Islet precursor cell (in vitro differentiated cells): Measurements from ENCODE around the gene MEN1.
"Not testable (repeated sequence)": the region's sequence is repeated elsewhere in the genome, so short reads cannot be mapped to it uniquely, and the experiment has no call there.

Experiments
- DNase-seq: peaks from one replicate; pipeline ENCODE4 v3.0.0-alpha.2; 2018

MEN1 gene

GRCh38 chr11:64810271-64810890 lies at the start of gene MEN1:
MEN1 (minus strand) TSS chr11:64810551; CDS start chr11:64810109, 442 bp downstream.
- DNase-seq = peak; percentile 100

GRCh38 chr11:64859542-64860414 lies 49.4 kb upstream of the MEN1 start:
- no peak for DNase-seq

- DNase-seq = no peak
Measured at GRCh38 chr11:64858467-64859263, 48.3 kb upstream of the MEN1 start.

- no peak for DNase-seq
Measured at GRCh38 chr11:64857485-64857884, 47.1 kb upstream of the MEN1 start.

- DNase-seq = peak; percentile 96
Measured at GRCh38 chr11:64856382-64857227, 46.3 kb upstream of the MEN1 start.

- no peak for DNase-seq
Measured at GRCh38 chr11:64855596-64856304, 45.4 kb upstream of the MEN1 start.

GRCh38 chr11:64854534-64855502 lies 44.5 kb upstream of the MEN1 start:
- DNase-seq = peak; percentile 96

- no peak for DNase-seq
Measured at GRCh38 chr11:64854157-64854533, 43.8 kb upstream of the MEN1 start.

- no peak for DNase-seq
Measured at GRCh38 chr11:64853709-64854108, 43.4 kb upstream of the MEN1 start.

GRCh38 chr11:64852804-64853509 lies 42.6 kb upstream of the MEN1 start:
- DNase-seq = no peak

GRCh38 chr11:64851831-64852351 lies 41.5 kb upstream of the MEN1 start:
- DNase-seq = no peak

GRCh38 chr11:64850979-64851567 lies 40.7 kb upstream of the MEN1 start:
- DNase-seq = no peak

- DNase-seq = no peak
Measured at GRCh38 chr11:64849598-64850356, 39.4 kb upstream of the MEN1 start.

GRCh38 chr11:64848826-64849597 lies 38.7 kb upstream of the MEN1 start:
- peak; percentile 69 for DNase-seq

GRCh38 chr11:64848214-64848825 lies 38.0 kb upstream of the MEN1 start:
- no peak for DNase-seq

- peak; percentile 97 for DNase-seq
Measured at GRCh38 chr11:64846998-64847666, 36.8 kb upstream of the MEN1 start.

GRCh38 chr11:64845776-64846129 lies 35.4 kb upstream of the MEN1 start:
- not testable (repeated sequence) for DNase-seq
